HG03442 (cell line): ENCODE measurements around the gene SLC26A3.

Source experiments
- ATAC-seq: cut with Tn5 transposase; IDR thresholded peaks from one replicate; pipeline ENCODE4 v1.9.1; 2021; ENCODE audit warnings: mild to moderate bottlenecking, moderate library complexity; ENCODE audit not compliant: unreplicated experiment

The SLC26A3 gene

DNA sequence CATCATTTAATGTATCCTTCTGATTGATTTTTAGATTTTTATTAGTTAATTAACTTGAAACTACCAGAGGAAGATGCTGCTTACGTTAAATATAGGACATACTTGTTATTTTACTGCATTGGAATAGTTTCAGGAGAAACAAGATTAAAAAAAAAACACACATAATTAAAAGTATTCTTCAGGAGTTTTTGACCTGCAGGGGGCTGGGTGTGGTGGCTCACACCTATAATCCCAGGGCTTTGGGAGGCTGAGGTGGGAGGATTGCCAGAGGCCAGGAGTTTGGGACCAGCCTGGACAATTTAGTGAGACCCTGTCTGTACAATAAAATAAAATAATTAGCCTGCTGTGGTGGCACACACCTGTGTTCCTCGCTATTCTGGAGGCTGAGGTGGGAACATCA lies 48.4 kb downstream of the SLC26A3 start:
- no peak for ATAC-seq

DNA sequence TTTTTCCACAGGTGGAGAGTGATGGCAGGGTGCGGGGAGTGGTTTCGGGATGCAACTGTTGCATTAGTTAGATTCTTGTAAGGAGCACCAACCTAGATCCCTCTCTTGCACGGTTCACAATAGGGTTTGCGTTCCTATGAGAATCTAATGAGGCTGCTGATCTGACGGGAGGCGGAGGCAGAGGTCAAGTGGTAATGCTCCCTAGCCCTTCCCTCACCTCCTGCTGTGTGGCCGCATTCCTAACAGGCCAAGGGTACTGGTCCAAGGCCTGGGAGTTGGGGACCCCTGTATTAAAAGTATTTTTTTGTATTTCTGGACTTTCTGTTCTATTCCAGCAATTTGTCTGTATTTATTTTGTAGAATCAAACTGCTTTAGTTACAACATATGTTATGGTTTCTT lies 51.9 kb downstream of the SLC26A3 start:
- ATAC-seq, result no peak

DNA sequence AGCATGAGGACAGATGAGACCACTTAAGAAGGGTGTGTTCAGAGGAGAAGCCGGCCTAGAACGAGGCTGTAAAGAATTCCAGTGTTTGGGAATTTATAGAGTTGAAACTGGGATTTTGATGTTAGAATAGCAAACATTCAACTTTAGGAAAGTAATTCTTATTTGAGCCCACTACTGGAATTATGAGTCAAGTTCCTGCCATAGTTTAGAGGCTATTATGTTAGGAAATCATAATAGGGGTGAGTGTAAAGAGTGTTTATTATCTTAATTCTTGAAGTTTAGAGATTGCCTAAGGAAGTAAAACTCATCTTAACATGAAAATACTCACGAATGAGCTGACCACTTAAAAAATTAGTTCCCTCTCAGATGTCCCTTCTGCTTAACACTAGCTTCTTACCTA lies 57.0 kb downstream of the SLC26A3 start:
- no peak for ATAC-seq

DNA sequence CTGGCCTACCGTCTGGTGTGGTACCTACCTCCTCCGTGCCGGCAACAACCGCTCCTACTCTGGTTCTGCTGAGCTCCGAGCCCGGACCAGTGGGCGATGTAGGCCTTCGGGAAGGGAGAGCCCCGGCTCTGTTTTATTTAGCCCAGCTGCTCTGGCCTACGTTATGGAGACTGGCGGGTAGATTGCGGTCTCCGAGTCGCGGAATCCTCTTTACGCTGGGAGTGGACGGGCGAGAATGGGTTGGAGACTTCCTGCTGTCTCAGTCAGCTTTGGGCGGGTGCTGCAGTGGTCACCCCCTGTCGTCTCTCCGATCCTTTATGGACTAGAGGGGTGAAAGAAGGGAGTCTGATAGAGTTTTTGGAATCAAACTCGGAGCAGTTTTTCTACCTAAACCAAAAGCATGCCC lies 58.7 kb downstream of the SLC26A3 start:
- peak; percentile 33 for ATAC-seq

DNA sequence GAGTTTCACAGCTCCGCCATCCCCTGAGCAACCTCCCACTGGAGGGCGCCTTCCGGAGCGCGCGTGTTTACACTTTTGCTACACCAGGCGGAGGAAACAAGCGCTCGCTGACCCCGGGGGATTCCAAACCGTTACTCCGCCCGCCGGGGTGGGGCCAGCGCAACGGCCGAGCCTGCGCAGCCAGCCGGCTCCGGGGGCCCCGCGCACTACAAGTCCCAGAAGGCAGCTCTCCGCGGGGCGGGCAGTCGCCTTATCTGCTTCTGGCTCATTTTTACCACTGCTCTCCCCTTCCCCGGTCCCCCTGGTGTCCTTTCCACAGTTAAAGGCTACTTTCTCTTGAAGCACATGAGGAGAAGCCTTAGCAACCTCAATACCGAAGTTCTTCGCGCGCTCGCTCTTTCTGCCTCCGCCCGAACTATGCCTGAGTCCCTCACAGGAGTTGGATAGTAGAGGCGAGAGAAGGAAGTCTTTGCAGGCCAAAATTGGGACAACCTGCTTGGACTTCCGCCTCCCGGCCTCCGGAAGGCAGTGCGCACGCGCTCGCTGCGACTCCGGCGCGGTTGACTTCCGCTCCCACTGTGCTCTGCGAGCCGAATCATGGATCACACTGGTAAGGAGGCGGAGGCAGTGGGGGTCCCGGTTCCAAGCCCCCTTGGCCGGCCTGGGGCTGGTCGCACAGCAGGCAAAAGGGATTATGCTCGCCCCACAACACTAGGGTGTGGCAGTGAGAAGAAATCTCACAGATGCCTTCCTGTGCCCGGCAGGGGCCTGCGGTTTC lies 59.3 kb downstream of the SLC26A3 start, which contains the start of gene CBLL1:
Gene CBLL1, plus strand, starts transcription at position 576 of the 778 bp plus-strand sequence. Its CDS starts 22 bp downstream, at position 598.
- ATAC-seq, result peak; percentile 86

DNA sequence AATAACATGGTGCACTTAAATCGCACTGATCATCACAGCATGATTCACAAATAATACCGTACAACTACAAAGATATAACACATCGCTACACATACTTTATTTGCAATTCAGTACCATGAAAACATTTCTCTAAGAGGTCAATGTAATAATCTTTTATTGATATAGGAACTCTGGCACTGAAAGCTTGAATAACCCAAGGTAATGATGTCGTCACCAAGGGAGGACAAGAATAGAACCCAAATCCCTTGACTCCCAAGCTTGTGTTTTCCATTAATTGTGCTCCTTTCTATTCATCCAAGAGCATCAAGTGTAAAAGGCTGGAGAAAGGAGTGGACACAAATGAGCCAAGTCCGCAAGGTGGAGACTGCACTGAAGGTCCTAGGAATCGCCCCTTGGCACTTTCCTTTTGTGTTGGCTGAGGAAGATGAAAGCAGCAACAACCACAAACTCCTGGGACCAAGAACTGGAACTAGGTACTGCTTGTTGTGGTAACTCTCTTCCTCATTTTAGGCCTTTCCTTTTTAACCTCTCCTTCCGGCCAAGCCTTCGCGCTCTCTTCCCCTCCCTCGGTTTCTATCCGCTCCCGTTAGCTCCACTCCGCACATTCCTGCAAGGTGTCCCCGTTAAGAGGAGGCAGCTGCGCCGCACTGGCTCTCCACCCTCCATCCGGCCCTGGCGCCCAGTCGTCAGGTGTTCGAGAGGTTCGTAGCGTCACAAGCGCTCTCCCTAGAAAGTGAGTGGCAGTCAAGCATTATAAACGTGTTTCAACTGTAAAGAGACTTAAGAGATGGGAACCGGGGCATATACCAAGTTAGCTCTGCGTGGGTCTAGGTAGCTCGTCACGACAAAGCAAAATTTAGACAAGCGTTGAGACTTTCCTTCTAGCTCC lies 60.1 kb downstream of the SLC26A3 start:
- peak; percentile 34 for ATAC-seq

DNA sequence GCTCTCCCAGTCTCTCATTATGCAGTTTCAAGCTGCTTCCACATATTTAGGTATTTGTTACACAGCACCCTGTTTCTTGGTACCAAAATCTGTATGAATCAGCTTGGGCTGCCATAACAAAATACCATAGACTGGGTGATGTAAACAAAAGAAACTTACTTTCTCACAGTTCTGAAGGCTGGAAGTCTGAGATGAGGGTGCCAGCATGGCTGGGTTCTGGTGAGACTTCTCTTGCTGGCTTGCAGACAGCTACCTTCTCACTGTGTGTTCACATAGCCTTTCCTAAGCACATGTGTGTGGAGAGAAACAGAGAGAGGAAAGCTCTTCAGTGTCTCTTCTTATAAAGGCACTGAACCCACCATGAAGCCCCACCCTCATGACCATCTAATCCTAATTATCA lies 74.7 kb downstream of the SLC26A3 start:
- no peak for ATAC-seq

DNA sequence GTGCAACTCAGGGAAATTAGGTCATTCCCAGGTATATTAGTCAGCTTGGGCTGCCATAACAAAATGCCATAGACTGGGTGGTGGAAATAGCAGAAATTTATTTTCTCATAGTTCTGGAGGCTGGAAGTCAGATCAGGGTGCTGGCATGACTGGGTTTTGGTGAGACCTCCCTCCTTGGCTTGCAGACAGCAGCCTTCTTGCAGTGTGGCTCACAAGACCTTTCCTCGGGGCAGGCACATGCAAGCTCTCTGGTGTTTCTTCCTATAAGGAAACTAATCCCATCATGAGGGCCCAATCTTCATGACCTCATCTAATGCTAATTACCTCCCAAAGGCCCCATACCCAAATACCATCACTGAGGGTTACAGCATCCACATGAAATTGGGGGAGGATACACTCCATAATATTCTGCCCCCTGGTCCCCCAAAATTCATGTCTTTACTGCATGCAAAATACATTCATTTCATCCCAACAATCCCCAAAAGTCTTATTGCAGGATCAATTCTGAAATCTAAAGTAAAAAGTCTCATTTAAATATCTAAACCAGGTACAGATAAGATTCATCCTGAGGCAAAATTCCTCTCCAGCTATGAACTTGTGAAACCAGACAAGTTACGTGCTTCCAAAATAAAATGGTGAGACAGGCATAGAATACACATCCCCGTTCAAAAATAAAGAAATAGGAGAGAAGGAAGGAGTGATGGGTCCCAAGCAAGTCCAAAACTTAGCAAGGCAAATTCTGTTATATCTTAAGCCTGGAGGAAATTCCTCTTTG lies 76.5 kb downstream of the SLC26A3 start:
- ATAC-seq, result no peak

DNA sequence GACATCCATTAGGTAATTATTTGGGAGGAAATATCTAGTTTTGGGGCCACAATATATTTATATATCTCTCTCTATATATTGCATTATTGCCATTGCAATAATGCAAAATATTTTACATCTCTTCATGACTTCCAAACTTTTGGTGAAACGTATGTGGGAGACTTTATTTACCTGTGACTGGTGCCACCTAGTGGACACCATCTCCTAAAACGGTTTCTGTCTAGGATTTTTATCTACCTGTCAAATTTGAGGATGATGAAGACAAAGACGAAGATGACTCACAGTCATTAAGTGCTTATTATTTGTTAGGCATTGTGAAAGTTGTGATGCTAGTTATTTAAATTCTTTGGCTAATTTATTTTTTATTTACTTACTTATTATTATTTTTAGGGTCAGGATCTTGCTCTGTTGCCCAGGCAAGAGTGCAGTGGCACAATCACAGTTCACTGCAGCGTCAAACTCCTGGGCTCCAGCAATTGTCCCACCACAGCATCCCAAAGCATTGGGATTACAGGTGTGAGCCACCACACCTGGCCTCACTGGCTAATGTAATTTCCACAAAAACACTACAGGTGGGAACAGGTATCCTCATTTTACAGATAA lies 77.8 kb downstream of the SLC26A3 start:
- ATAC-seq, result no peak

DNA sequence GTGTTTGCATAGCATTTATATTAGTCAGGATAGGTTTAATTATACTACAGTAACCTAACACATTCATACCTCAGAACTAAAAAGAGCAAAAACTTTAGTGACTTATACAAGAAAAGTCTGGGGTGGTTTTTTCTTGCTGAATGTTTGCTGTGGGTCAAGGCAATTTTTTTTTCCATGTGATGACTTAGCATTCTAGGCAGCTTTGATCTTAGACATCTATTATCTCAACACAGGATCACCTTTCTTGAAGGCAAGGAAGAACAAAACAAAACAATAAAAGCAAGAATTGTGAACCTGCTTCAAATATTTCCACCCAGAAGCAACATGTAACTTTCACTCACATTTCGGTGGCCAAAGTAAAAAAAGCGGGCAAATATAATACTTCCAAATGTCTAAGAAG lies 79.8 kb downstream of the SLC26A3 start:
- no peak for ATAC-seq

DNA sequence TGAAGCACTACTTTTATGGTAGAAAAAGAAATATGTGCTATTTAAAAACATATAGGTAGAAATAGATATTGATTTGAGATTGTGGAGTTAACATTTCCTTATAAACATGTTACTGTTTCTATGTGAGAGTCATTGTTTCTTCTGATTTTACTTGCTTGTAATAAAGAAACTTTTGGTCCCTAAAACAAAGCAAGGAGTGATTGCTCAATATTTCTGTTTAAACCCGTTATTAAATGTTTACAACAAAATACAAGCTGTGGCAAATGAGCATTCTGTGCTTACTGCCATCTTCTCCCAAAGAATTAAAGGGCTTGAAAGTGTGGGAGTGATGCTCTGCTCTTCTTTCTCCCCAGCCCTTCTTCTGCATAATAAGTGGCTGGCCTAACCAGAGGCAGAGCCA lies 81.7 kb downstream of the SLC26A3 start:
- ATAC-seq, result no peak

DNA sequence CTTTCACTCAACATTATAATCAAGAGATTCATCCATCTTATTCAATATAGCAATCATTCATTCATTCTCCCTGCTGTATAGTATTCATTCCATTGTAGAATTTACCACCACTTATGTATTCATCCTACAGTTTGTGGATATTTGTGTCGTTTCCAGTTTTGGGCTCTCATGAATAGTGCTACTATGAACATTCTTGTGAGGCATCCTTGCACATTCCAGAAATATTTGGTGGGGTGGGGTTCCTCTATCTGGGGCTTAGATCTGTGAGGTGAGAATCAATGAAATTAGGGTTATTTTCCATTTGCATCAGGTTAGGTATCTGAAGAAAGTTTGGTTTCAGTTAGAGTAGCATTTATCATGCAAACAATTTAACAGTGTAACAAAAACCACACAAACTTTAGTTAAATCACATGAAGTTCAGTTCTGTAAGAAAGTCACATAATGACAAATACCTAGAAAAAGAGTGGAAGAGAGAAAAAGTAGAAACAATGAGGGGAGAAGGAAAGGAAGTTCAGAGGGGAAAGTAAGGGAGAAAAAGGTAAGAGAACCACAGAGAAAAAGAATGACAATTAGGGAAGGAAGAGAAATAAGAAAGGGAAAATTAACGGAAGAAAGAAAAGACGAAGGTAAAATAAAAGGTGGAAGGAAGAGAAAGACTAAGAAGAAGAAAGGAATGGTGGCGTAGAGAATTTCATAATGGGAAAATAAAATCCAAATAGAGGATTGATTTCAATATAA lies 84.4 kb downstream of the SLC26A3 start:
- no peak for ATAC-seq

DNA sequence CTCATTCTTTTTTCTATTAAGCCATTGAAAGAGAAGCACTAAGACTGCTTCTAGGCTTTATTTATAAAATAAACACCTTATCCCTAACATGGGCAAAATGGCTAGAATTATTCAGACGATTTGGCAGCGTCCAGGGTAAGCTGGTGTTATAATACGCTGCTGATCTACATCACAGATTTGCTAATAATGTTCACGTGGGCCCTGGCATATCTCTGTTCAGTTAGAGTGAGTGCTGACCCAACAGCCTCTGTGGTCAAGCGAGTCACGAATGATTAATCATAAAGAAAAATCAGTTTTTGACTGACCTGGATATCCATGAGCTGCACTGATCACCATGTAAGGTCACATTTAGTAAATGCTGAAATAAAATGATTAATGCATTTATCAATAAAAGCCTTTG lies 87.5 kb downstream of the SLC26A3 start:
- no peak for ATAC-seq
